ENCODE results near the gene GALNT13. TPM values are rescaled to one million over a fixed set of nuclear protein-coding genes. Genes with fewer than 3 reads are reported as not detected.

Gene GALNT13
- total RNA-seq, 1 experiment from 2014 or later = not detected

GRCh38 chr2:154143105-154143504 is 271.4 kb downstream of the GALNT13 start:
- DNase-seq = no peak
- Histone ChIP-seq H3K9me3 (0 out of 2 replicates have a peak, but pooled peaks cover 2% of the 10 kb centered on the region), H3K4me1 (no peaks in the 10 kb centered on the region), H3K27me3 (replicated peaks; ENCODE audit: control insufficient read depth, insufficient read depth, low read length) (no peaks in the 10 kb centered on the region), H3K36me3 (ENCODE audit: control insufficient read depth, insufficient read depth, low read length) (no peaks in the 10 kb centered on the region), H3K4me3 (ENCODE audit: low read depth, low read length) (no peak overlapping the region)
- TF ChIP-seq CTCF (IDR thresholded peaks at IDR 0.05; ENCODE audit: insufficient read depth in 1 of 2, low read depth in 1 of 2, low read length in 1 of 2, severe bottlenecking in 1 of 2, unreplicated experiment in 1 of 2) = no peak
- H3K27me3 Mint-ChIP-seq (ENCODE audit: insufficient read depth, unreplicated experiment) = no peaks in the 10 kb centered on the region
- no TSS peak for BruUV-seq (replicated peaks)
- no peaks in the 10 kb centered on the region for H3K9me3 Mint-ChIP-seq (ENCODE audit: unreplicated experiment)
- H3K36me3 Mint-ChIP-seq (ENCODE audit: insufficient read depth, unreplicated experiment) = no peaks in the 10 kb centered on the region
- H3K4me1 Mint-ChIP-seq (ENCODE audit: low read depth, unreplicated experiment) = no peaks in the 10 kb centered on the region
- POLR2A ChIA-PET = no interaction called here
- no peak overlapping the region for H3K27ac Mint-ChIP-seq (ENCODE audit: unreplicated experiment)
- CTCF ChIA-PET = no interaction called here
- no peak overlapping the region for H3K4me3 Mint-ChIP-seq (ENCODE audit: unreplicated experiment)
- intact Hi-C loops (cut with micrococcal nuclease; ENCODE audit: unreplicated experiment) = no loop called here

- DNase-seq = no peak
- no peaks in the 10 kb centered on the region for H3K4me1 ChIP-seq
- no peaks in the 10 kb centered on the region for H3K36me3 ChIP-seq (ENCODE audit: control insufficient read depth, insufficient read depth, low read length)
- H3K4me1 Mint-ChIP-seq (ENCODE audit: low read depth, unreplicated experiment) = no peaks in the 10 kb centered on the region
- no peaks in the 10 kb centered on the region for H3K36me3 Mint-ChIP-seq (ENCODE audit: insufficient read depth, unreplicated experiment)
- no peaks in the 10 kb centered on the region for H3K9me3 ChIP-seq
- H3K4me3 ChIP-seq (ENCODE audit: low read depth, low read length) = no peak overlapping the region
- intact Hi-C loops (cut with micrococcal nuclease; ENCODE audit: unreplicated experiment) = no loop called here
- H3K4me3 Mint-ChIP-seq (ENCODE audit: unreplicated experiment) = no peak overlapping the region
- ChIA-PET POLR2A (no interaction called here), CTCF (no interaction called here)
- BruUV-seq (replicated peaks) = no TSS peak
- H3K27me3 ChIP-seq (replicated peaks; ENCODE audit: control insufficient read depth, insufficient read depth, low read length) = no peaks in the 10 kb centered on the region
- TF ChIP-seq CTCF (IDR thresholded peaks at IDR 0.05; ENCODE audit: insufficient read depth in 1 of 2, low read depth in 1 of 2, low read length in 1 of 2, severe bottlenecking in 1 of 2, unreplicated experiment in 1 of 2) = no peak
- H3K27ac Mint-ChIP-seq (ENCODE audit: unreplicated experiment) = no peak overlapping the region
- no peaks in the 10 kb centered on the region for H3K9me3 Mint-ChIP-seq (ENCODE audit: unreplicated experiment)
- peaks cover 3% of the 10 kb centered on the region for H3K27me3 Mint-ChIP-seq (ENCODE audit: insufficient read depth, unreplicated experiment)
These were observed 286.4 kb downstream of the GALNT13 start for GRCh38 chr2:154158101-154158500.

- intact Hi-C loops (cut with micrococcal nuclease; ENCODE audit: unreplicated experiment) = no loop called here
- Mint-ChIP-seq H3K36me3 (ENCODE audit: insufficient read depth, unreplicated experiment) (no peaks in the 10 kb centered on the region), H3K27me3 (ENCODE audit: insufficient read depth, unreplicated experiment) (peaks cover 3% of the 10 kb centered on the region), H3K27ac (ENCODE audit: unreplicated experiment) (no peak overlapping the region), H3K9me3 (ENCODE audit: unreplicated experiment) (no peaks in the 10 kb centered on the region), H3K4me1 (ENCODE audit: low read depth, unreplicated experiment) (no peaks in the 10 kb centered on the region), H3K4me3 (ENCODE audit: unreplicated experiment) (no peak overlapping the region)
- Histone ChIP-seq H3K4me1 (no peaks in the 10 kb centered on the region), H3K9me3 (no peaks in the 10 kb centered on the region), H3K4me3 (ENCODE audit: low read depth, low read length) (no peak overlapping the region), H3K36me3 (ENCODE audit: control insufficient read depth, insufficient read depth, low read length) (no peaks in the 10 kb centered on the region), H3K27me3 (replicated peaks; ENCODE audit: control insufficient read depth, insufficient read depth, low read length) (no peaks in the 10 kb centered on the region)
- BruUV-seq (replicated peaks) = no TSS peak
- no peak for TF ChIP-seq CTCF (IDR thresholded peaks at IDR 0.05; ENCODE audit: insufficient read depth in 1 of 2, low read depth in 1 of 2, low read length in 1 of 2, severe bottlenecking in 1 of 2, unreplicated experiment in 1 of 2)
- DNase-seq = no peak
- POLR2A ChIA-PET = no interaction called here
- CTCF ChIA-PET = no interaction called here
These were observed 289.6 kb downstream of the GALNT13 start for GRCh38 chr2:154161286-154161685.

Measured in Caco-2 (cell line).